ENCODE measurements around the gene ZBTB8OS. TPM values are rescaled to one million over a fixed set of nuclear protein-coding genes. Genes with fewer than 3 reads are reported as not detected.
A peak's percentile ranks its signal among the peaks of the same experiment; 100 is the strongest.

Gene ZBTB8OS
- total and polyA plus RNA-seq, 2 of the 8 experiments (the other 6 are each of a cell fraction or from before 2014, with no cell fraction given): 68.0 to 74.2 TPM

- Histone ChIP-seq H3K9ac (replicated peaks in 1 of 4; ENCODE audit: extremely low read depth in 1 of 4, low read depth in 3 of 4, low read length in 3 of 4) (no peak overlapping the region), H4K5ac (ENCODE audit: insufficient read length, low read depth, low read length) (no peak overlapping the region), H3K79me1 (ENCODE audit: low read depth, low read length) (no peaks in the 10 kb centered on the region), H3K27me3 (replicated peaks in 1 of 4; ENCODE audit: control insufficient read depth in 3 of 4, extremely low read depth in 1 of 4, insufficient read depth in 3 of 4, low read length in 3 of 4) (no peaks in the 10 kb centered on the region), H3K23me2 (ENCODE audit: low read depth, low read length) (no peaks in the 10 kb centered on the region), H2AFZ (ENCODE audit: low read length) (no peak overlapping the region), H3K56ac (replicated peaks; ENCODE audit: insufficient read length, low read depth, low read length) (no peak overlapping the region), H3K36me3 (ENCODE audit: control insufficient read depth in 2 of 4, insufficient read depth in 4 of 4, low read length in 3 of 4) (peaks cover 16 to 78% (median 47%) of the 10 kb centered on the region in 4 experiments), H3K9me3 (ENCODE audit: insufficient read depth in 2 of 2, low read depth in 1 of 2, low read length in 1 of 2) (no peaks in the 10 kb centered on the region), H4K20me1 (replicated peaks in 1 of 2; ENCODE audit: control insufficient read depth in 1 of 2, insufficient read depth in 2 of 2, low read length in 2 of 2) (peaks cover 0 to 1% of the 10 kb centered on the region in 2 experiments), H3K4me2 (ENCODE audit: insufficient read depth in 1 of 2, low read depth in 2 of 2, low read length in 2 of 2) (no peak overlapping the region), H3K18ac (ENCODE audit: extremely low read depth, low read length) (no peak overlapping the region), H3K4me1 (replicated peaks in 1 of 4; ENCODE audit: control insufficient read depth in 3 of 4, insufficient read depth in 4 of 4, low read length in 3 of 4) (no peaks in the 10 kb centered on the region), H4K91ac (replicated peaks; ENCODE audit: insufficient read length, low read length) (no peak overlapping the region), H3K4me3 (ENCODE audit: extremely low read depth in 1 of 4, insufficient read depth in 2 of 4, low read depth in 3 of 4, low read length in 4 of 4) (no peak overlapping the region), H2BK120ac (replicated peaks; ENCODE audit: low read depth, low read length) (no peak overlapping the region), H3K79me2 (ENCODE audit: control insufficient read depth in 1 of 2, insufficient read depth in 2 of 2, low read length in 2 of 2) (no peaks in the 10 kb centered on the region), H2BK12ac (ENCODE audit: low read depth, low read length) (no peak overlapping the region), H3K23ac (ENCODE audit: insufficient read length) (no peak overlapping the region), H2AK5ac (ENCODE audit: low read depth, low read length) (no peak overlapping the region), H2BK5ac (ENCODE audit: low read depth, low read length) (no peak overlapping the region), H2BK20ac (ENCODE audit: low read length) (no peak overlapping the region), H3K14ac (ENCODE audit: insufficient read length) (no peak overlapping the region), H4K8ac (ENCODE audit: extremely low read depth, insufficient read depth, low read length) (no peak overlapping the region), H2BK15ac (ENCODE audit: low read length) (no peak overlapping the region), H3K27ac (ENCODE audit: low read depth, low read length) (no peak overlapping the region), H3K4ac (replicated peaks; ENCODE audit: insufficient read length, low read depth, low read length) (no peak overlapping the region)
- TF ChIP-seq SIN3A (conservative IDR thresholded peaks at IDR 0.05 in 1 of 2, IDR thresholded peaks at IDR 0.05 in 1 of 2; ENCODE audit: low read depth in 1 of 2, low read length in 2 of 2) (no peak), MAX (IDR thresholded peaks at IDR 0.05) (no peak), POLR2A (IDR thresholded peaks at IDR 0.05; ENCODE audit: control extremely low read depth in 1 of 2, low read depth in 2 of 2, low read length in 2 of 2) (peak in 1 of 2 experiments; percentile 47; a peak in 1 of 3 replicates), KDM1A (IDR thresholded peaks at IDR 0.05; ENCODE audit: borderline replicate concordance, low read length) (no peak), POU5F1 (IDR thresholded peaks at IDR 0.05; ENCODE audit: low read depth, low read length) (no peak), POLR2AphosphoS5 (IDR thresholded peaks at IDR 0.05; ENCODE audit: low read depth, low read length) (0 out of 2 replicates have a peak, but pooled peaks have one; percentile 13)
- ChIA-PET POLR2A (ENCODE audit: partially characterized antibody) (interaction anchor here (1.1 to 15.0 kb wide), 13 partner anchors 8 to 92 kb away, joined by 3 to 124 read pairs (median 4); partner anchors contain the start of gene RBBP4), CTCF (ENCODE audit: partially characterized antibody) (interaction anchor here (2.2 kb wide), 1 partner anchor 29 kb away, joined by 8 read pairs; no protein-coding TSS in a partner anchor)
- no peak for DNase-seq (ENCODE audit: low read depth in 1 of 2, low spot score in 2 of 2)
- FAIRE-seq: no peak
- 89% methylated on average over 3 of the region's 3 CpGs; no CpG with 5 or more reads in 1 of the 2 experiments for WGBS, 2 experiments (ENCODE audit: extremely low coverage in 1 of 2, insufficient coverage in 1 of 2, insufficient read length in 1 of 2, insufficient replicate concordance in 2 of 2, low coverage in 1 of 2, low lambda C conversion rate in 2 of 2, missing lambda C conversion rate in 1 of 2)
These were observed 33.0 kb upstream of the ZBTB8OS start for GRCh38 chr1:32683397-32683796.

Measured in H1 (cell line).